Brain pericyte (primary cell): Measurements from ENCODE around the gene ZFC3H1.
A peak's percentile ranks its signal among the peaks of the same experiment; 100 is the strongest.
"Not testable (repeated sequence)": the region's sequence is repeated elsewhere in the genome, so short reads cannot be mapped to it uniquely, and the experiment has no call there.

Experiments used
- DNase-seq: peaks from one replicate; pipeline ENCODE4 v3.0.0-alpha.2; 2012; ENCODE audit warnings: low read depth, low spot score

The ZFC3H1 gene

GRCh38 chr12:71663561-71664410 is at the start of gene ZFC3H1, which contains the start of gene THAP2:
Gene ZFC3H1, minus strand, starts transcription at chr12:71663848. Its CDS starts 238 bp downstream, at chr12:71663610.
Gene THAP2, plus strand, starts transcription at chr12:71664301. Its CDS starts 209 bp downstream, at chr12:71664510.
- DNase-seq: peak; percentile 98

DNA sequence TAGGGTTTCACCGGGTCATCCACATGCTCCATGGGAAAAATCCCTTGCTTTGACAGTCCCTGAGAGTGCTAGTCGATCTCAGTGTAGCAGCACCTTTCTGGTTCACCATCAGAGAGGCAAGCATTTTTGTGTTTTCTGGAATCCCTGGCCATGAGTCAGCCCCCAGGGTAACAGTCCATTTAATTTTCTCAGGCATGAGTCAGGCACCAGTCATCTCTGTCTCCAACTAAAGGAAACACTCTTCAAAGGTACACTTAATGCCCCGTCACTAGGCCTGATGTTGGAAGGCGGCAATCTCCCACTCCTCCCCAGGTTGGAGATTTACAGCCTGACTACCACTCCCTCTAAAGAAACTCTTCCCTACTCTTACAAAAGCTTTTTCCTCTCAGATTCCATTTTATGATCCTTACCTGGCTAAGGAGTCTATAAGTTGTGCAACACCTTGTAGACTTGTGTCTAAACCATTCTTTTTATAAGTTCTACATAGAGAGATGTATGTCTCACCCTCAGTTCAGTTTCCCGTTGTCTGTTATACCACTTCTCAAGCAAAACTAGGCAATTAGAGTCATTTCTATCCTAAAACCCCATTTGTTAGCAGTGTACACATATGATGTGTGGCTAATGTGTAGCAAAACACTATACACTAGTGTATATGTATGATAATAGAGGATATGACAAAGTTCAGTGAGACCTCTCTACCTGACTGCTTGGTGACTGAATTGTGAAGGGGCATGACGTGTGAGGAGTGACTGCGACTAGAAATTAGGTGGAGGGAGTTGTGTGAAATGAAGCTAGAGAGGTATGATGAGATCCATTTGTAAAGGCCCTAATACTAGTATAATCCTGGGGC is 46.9 kb upstream of the ZFC3H1 start:
- peak; percentile 15 for DNase-seq

- DNase-seq: no peak
Measured at GRCh38 chr12:71708658-71709057, 45.0 kb upstream of the ZFC3H1 start.

- no peak for DNase-seq
Measured at GRCh38 chr12:71704920-71705319, 41.3 kb upstream of the ZFC3H1 start.

GRCh38 chr12:71703206-71703605 is 39.6 kb upstream of the ZFC3H1 start:
- DNase-seq: no peak

DNA sequence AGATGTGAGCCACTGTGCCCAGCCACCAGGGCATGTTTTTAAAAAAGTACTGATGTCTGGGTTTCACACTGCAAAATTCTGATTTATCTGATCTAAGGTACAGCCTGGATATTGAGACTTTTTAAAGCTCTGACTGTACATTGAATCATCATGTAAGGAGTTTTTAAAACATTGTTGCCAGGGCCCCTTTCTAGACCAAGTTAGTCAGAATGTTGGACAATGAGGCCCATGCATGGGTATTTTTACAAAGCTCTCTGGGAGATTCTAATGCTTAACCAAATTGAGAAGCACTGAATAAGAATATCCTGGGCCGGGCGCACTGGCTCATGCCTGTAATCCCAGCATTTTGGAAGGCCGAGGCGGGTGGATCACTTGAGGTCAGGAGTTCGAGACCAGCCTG is 38.9 kb upstream of the ZFC3H1 start:
- DNase-seq: no peak

DNA sequence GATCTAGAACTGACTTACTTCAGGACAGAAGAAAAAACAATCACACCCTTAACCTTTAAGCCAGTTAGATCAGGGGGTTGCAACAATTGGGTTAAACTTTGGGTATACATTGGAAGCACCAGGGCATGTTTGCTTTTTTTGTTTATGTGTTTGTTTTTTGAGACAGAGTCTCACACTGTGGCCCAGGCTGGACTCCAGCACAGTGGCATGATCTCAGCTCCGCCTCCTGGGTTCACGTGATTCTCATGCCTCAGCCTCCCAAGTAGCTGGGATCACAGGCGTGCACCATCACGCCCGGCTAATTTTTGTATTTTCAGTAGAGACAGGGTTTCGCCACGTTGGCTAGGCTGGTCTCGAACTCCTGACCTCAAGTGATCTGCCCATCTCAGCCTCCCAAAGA is 38.5 kb upstream of the ZFC3H1 start:
- DNase-seq: not testable (repeated sequence)

DNA sequence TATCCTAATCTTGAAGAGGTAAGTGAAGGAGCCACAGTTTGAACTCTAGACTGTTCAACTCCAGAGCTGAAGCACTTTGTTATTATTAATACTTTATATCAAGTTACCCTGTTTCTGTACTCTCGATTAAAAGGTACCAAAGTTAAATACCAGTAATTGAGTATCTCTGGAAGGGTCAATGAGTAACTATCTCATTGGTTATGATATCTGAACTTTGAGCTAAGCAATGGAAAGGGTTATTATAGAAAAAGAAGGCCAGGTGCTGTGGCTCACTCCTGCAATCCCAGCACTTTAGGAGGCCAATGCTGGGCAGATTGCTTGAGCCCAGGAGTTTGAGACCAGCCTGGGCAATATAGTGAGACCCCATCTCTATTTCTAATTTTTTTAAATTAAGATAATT is 32.1 kb upstream of the ZFC3H1 start:
- no peak for DNase-seq

- no peak for DNase-seq
Measured at GRCh38 chr12:71694099-71694820, 30.6 kb upstream of the ZFC3H1 start.

- not testable (repeated sequence) for DNase-seq
Measured at GRCh38 chr12:71693651-71694050, 30.0 kb upstream of the ZFC3H1 start.

GRCh38 chr12:71693126-71693525 is 29.5 kb upstream of the ZFC3H1 start:
- DNase-seq: no peak

DNA sequence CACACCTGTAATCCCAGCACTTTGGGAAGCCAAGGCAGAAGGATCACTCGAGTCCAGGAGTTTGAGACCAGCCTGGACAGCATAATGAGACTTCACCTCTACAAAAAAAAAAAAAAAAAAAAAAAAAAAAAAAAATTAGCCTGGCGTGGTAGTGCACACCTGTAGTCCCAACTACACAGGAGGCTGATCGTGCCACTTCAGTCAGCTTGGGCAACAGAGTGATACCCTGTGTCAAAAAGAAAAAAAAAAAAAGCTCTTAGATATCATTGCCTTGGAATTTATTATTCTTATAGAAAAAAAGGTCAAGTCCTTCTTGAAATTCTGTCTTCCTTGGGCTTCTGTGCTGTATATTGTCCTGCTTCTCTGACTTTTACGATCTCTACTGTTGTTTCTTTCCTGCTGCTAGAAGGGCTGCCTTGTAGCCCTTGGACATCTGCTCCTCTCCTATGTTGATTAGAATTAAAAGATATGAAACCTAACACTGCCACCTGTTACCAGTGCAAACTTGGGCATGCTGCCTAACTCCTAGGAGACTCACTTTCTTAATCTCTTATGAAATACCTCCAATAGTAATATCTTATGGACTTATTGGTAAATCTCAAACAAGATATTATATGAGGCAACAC is 28.0 kb upstream of the ZFC3H1 start:
- no peak for DNase-seq

DNA sequence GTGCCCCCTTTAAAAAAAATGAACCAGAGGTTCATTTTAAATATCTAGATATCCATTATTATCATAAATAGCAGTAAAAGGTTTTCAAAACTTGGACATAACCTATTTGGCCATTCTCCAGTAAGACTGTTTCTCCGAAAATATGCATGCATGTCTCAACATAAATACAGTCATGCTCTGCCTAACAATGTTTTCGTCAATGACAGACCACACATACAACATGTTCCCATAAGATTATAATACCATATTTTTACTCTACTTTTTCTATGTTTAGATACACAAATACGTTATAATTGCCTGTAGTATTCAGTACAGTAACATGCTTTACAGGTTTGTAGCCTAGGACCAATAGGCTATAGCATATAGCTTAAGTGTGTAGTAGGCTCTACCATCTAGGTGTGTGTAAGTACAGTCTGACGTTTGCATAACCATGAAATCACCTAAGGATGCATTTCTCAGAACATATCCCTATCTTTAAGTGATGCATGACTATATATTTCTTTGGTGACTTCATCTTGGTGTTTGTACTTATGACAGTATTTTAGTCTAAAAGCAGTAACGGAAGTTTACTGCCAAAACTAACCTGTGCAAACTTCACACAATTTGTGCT is 25.4 kb upstream of the ZFC3H1 start:
- DNase-seq: no peak

GRCh38 chr12:71687172-71687571 is 23.5 kb upstream of the ZFC3H1 start:
- DNase-seq: not testable (repeated sequence)

- no peak for DNase-seq
Measured at GRCh38 chr12:71686658-71687025, 23.0 kb upstream of the ZFC3H1 start.

- peak; percentile 58 for DNase-seq
Measured at GRCh38 chr12:71685914-71686657, 22.4 kb upstream of the ZFC3H1 start, which contains the start of gene TMEM19. Gene TMEM19, plus strand, starts transcription at chr12:71686082. Its CDS starts 599 bp downstream, at chr12:71686681.

- no peak for DNase-seq
Measured at GRCh38 chr12:71685312-71685906, 21.8 kb upstream of the ZFC3H1 start.

- no peak for DNase-seq
Measured at GRCh38 chr12:71684081-71684480, 20.4 kb upstream of the ZFC3H1 start.

GRCh38 chr12:71683633-71684032 is 20.0 kb upstream of the ZFC3H1 start:
- no peak for DNase-seq

GRCh38 chr12:71682466-71682865 is 18.8 kb upstream of the ZFC3H1 start:
- DNase-seq: no peak
